ENCODE results near the gene PDE6H.

The PDE6H gene

GRCh38 chr12:14950982-14951746, 21.7 kb upstream of the PDE6H start:
- H4K20me1 ChIP-seq (ENCODE audit: insufficient read depth, low read length), result no peaks in the 10 kb centered on the region
- H3F3A ChIP-seq (ENCODE audit: insufficient read depth, low read length), result peaks cover 81% of the 10 kb centered on the region
- no peaks in the 10 kb centered on the region for H3K9me2 ChIP-seq (replicated peaks; ENCODE audit: insufficient read depth, low read length)
- peaks cover 14% of the 10 kb centered on the region for H3K36me3 ChIP-seq (replicated peaks; ENCODE audit: insufficient read depth, low read length)
- peak overlapping the region; percentile 68 for H3K4me2 ChIP-seq (ENCODE audit: low read depth, low read length)
- H3K4me3 ChIP-seq (ENCODE audit: low read length), result no peak overlapping the region
- peaks cover 96% of the 10 kb centered on the region for H3K79me2 ChIP-seq (ENCODE audit: low read length)
- H2AFZ ChIP-seq (ENCODE audit: low read length), result no peak overlapping the region
- H3K9ac ChIP-seq (ENCODE audit: low read length), result peak overlapping the region; percentile 52
- no peak for TF ChIP-seq CTCF (IDR thresholded peaks at IDR 0.05; ENCODE audit: low read length)
- TF ChIP-seq EZH2phosphoT487 (IDR thresholded peaks at IDR 0.05; ENCODE audit: low read length), result no peak
- TF ChIP-seq EZH2 (optimal IDR thresholded peaks at IDR 0.05; ENCODE audit: low read depth, low read length), result no peak
- peak overlapping the region; percentile 94 for H3K27ac ChIP-seq (ENCODE audit: low read length)
- H3K4me1 ChIP-seq (ENCODE audit: low read length), result peaks cover 84% of the 10 kb centered on the region
- no peak for DNase-seq
- no peaks in the 10 kb centered on the region for H3K27me3 ChIP-seq (replicated peaks; ENCODE audit: insufficient read depth, low read length)
- H3K9me3 ChIP-seq (replicated peaks; ENCODE audit: insufficient read depth, low read length), result no peaks in the 10 kb centered on the region

DNA sequence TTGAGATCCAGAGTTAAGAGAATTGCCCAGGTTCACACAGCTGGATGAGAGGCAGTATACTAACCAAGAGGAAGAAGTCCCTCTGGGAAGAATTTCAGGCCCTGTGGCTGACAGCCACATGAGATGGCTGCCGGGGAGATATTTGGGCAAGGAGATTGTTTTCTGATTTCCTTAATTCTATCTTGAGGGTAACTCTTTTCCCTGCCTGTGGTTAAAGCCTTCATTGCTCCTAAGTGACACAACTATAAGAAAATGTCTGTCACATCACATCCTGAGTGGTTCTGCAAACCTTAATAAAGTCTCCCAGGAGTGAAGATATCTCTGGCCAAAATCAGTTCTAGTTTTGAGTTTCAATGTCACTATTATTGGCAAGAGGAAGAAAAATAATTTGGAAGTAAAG, 21.0 kb upstream of the PDE6H start:
- Histone ChIP-seq H3K9ac (ENCODE audit: low read length) (peak overlapping the region; percentile 52), H3K4me1 (ENCODE audit: low read length) (peaks cover 91% of the 10 kb centered on the region), H3K4me2 (ENCODE audit: low read depth, low read length) (peak overlapping the region; percentile 68), H2AFZ (ENCODE audit: low read length) (no peak overlapping the region), H3K9me3 (replicated peaks; ENCODE audit: insufficient read depth, low read length) (no peaks in the 10 kb centered on the region), H3K27me3 (replicated peaks; ENCODE audit: insufficient read depth, low read length) (no peaks in the 10 kb centered on the region), H3K4me3 (ENCODE audit: low read length) (peak overlapping the region; percentile 17; the same call in 1 of the 2 replicates), H3K79me2 (ENCODE audit: low read length) (peaks cover 96% of the 10 kb centered on the region), H4K20me1 (ENCODE audit: insufficient read depth, low read length) (no peaks in the 10 kb centered on the region), H3K27ac (ENCODE audit: low read length) (peak overlapping the region; percentile 94), H3K9me2 (replicated peaks; ENCODE audit: insufficient read depth, low read length) (no peaks in the 10 kb centered on the region), H3K36me3 (replicated peaks; ENCODE audit: insufficient read depth, low read length) (peaks cover 7% of the 10 kb centered on the region), H3F3A (ENCODE audit: insufficient read depth, low read length) (peaks cover 88% of the 10 kb centered on the region)
- TF ChIP-seq EZH2phosphoT487 (IDR thresholded peaks at IDR 0.05; ENCODE audit: low read length), result no peak
- TF ChIP-seq EZH2 (optimal IDR thresholded peaks at IDR 0.05; ENCODE audit: low read depth, low read length), result no peak
- TF ChIP-seq CTCF (IDR thresholded peaks at IDR 0.05; ENCODE audit: low read length), result no peak
- no peak for DNase-seq

GRCh38 chr12:14952299-14952921, 20.4 kb upstream of the PDE6H start:
- Histone ChIP-seq H3K36me3 (replicated peaks; ENCODE audit: insufficient read depth, low read length) (peaks cover 2% of the 10 kb centered on the region), H3K9me2 (replicated peaks; ENCODE audit: insufficient read depth, low read length) (no peaks in the 10 kb centered on the region), H3K27me3 (replicated peaks; ENCODE audit: insufficient read depth, low read length) (no peaks in the 10 kb centered on the region), H3K9ac (ENCODE audit: low read length) (peak overlapping the region; percentile 60), H4K20me1 (ENCODE audit: insufficient read depth, low read length) (no peaks in the 10 kb centered on the region), H3K9me3 (replicated peaks; ENCODE audit: insufficient read depth, low read length) (no peaks in the 10 kb centered on the region), H3K27ac (ENCODE audit: low read length) (peak overlapping the region; percentile 94), H3K4me2 (ENCODE audit: low read depth, low read length) (peak overlapping the region; percentile 68), H3K4me3 (ENCODE audit: low read length) (peak overlapping the region; percentile 23; the same call in 1 of the 2 replicates), H3K4me1 (ENCODE audit: low read length) (peaks cover 93% of the 10 kb centered on the region), H3K79me2 (ENCODE audit: low read length) (peaks cover 96% of the 10 kb centered on the region), H2AFZ (ENCODE audit: low read length) (no peak overlapping the region), H3F3A (ENCODE audit: insufficient read depth, low read length) (peaks cover 94% of the 10 kb centered on the region)
- DNase-seq, result peak; percentile 84
- TF ChIP-seq EZH2 (optimal IDR thresholded peaks at IDR 0.05; ENCODE audit: low read depth, low read length) (no peak), CTCF (IDR thresholded peaks at IDR 0.05; ENCODE audit: low read length) (no peak), EZH2phosphoT487 (IDR thresholded peaks at IDR 0.05; ENCODE audit: low read length) (no peak)

Measured in MM.1S (cell line).